HG03025 (cell line): ENCODE measurements around the gene CYP4F3.
"Not testable (repeated sequence)": the region's sequence is repeated elsewhere in the genome, so short reads cannot be mapped to it uniquely, and the experiment has no call there.

Experiments
- ATAC-seq: cut with Tn5 transposase; IDR thresholded peaks from one replicate; pipeline ENCODE4 v1.9.1; 2021; ENCODE audit warnings: mild to moderate bottlenecking, moderate library complexity; ENCODE audit not compliant: unreplicated experiment, low FRiP score

The CYP4F3 gene, protein sequence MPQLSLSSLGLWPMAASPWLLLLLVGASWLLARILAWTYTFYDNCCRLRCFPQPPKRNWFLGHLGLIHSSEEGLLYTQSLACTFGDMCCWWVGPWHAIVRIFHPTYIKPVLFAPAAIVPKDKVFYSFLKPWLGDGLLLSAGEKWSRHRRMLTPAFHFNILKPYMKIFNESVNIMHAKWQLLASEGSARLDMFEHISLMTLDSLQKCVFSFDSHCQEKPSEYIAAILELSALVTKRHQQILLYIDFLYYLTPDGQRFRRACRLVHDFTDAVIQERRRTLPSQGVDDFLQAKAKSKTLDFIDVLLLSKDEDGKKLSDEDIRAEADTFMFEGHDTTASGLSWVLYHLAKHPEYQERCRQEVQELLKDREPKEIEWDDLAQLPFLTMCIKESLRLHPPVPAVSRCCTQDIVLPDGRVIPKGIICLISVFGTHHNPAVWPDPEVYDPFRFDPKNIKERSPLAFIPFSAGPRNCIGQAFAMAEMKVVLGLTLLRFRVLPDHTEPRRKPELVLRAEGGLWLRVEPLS

DNA sequence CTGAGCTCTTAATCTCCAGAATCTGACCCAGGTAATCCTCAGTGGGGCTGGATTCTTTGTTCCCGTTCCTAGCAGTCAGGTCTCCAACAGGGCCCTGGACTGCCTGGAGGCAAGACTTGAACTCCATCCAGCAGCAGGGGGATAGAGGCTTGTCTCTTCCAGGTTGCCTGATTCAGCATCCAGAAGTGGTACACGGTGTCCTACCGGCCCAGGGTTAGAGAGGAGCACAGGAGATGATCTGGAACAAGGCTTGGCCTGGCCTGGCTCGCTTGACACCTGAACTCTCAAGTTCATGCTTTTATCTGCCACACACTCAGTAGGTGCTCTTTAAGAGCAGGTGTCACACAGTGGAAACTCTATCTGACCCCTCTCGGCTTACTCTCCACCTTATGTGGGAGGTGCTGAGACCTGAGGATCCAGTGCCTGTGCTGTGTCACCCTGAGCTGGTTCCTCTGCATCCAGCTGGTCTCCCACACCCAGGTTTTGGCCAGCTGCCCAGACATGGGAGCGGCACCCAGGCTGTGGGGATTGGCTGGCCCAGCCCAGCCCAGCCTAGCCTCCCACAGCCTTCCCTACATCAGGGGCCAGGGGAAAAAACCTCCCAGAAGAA, at the start of gene CYP4F3:
TSS of gene CYP4F3 (plus strand) at position 604 of the 610 bp plus-strand sequence. CDS start 519 bp downstream, outside the sequence.
- ATAC-seq: no peak

DNA sequence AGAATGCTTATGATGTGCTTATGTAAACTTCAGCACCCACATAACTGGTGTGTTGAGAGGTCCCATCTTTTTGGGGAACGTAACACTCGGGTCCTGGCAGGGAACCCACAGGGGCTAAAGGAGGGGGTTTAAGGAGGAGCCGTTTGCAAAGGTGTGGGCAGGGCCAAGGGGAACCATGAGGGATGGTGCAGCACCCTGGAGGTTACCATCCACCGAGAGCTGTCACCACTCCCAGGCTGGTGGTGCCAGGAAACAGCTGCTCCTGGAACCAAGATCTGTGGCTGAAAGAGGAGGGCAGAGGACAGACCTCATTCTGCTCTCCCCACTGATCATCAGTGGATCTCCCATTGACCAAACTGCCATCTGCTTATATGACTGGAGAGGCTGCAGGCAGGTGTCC, 48.9 kb upstream of the CYP4F3 start:
- no peak for ATAC-seq

DNA sequence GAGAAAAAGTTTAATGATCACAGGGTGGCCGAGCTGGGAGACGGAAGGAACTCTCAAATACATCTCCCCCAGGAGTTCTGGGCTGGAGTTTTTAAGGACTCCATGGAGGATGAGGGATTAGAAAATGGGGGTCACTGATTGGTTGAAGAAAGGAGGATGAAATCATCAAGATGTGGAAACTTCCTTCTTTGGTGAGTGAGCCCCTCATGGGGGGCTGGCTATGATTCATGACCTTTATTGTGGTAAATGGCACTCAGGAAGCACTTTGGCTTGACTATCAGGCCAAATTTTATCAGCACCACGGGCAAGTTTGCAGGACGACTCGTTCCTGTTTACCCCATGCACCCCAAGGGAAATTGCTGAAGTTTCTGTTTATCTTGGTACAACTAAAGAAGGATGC, 48.2 kb upstream of the CYP4F3 start:
- ATAC-seq: not testable (repeated sequence)

DNA sequence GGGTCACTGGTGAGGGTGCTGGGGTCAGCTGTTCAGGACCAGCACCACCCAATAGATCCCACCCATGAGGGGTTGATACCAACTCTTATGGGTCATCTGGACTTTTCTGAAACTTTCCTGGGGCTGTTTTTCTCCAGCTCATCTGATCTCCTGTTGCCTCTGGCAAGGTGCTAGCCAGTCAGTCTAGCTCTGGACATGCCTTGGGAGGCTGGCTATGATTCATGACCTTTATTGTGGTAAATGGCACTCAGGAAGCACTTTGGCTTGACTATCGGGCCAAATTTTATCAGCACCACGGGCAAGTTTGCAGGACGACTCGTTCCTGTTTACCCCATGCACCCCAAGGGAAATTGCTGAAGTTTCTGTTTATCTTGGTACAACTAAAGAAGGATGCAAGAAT, 46.9 kb upstream of the CYP4F3 start:
- not testable (repeated sequence) for ATAC-seq

DNA sequence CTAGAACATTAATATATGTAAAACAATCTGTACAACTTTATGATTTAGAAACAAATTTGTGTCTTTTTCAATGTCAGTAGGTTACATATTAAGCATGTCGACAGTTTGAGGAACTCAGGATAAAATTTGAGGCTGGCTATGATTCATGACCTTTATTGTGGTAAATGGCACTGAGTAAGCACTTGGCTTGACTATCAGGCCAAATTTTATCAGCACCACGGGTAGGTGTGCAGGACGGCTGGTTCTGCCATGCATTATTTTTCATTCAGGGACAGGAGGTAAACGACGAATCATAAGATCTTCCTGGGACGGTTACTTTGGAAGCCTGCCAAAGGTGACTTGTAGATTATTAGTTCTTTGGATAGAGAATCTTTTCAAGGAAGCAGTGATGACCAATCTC, 45.6 kb upstream of the CYP4F3 start:
- no peak for ATAC-seq

DNA sequence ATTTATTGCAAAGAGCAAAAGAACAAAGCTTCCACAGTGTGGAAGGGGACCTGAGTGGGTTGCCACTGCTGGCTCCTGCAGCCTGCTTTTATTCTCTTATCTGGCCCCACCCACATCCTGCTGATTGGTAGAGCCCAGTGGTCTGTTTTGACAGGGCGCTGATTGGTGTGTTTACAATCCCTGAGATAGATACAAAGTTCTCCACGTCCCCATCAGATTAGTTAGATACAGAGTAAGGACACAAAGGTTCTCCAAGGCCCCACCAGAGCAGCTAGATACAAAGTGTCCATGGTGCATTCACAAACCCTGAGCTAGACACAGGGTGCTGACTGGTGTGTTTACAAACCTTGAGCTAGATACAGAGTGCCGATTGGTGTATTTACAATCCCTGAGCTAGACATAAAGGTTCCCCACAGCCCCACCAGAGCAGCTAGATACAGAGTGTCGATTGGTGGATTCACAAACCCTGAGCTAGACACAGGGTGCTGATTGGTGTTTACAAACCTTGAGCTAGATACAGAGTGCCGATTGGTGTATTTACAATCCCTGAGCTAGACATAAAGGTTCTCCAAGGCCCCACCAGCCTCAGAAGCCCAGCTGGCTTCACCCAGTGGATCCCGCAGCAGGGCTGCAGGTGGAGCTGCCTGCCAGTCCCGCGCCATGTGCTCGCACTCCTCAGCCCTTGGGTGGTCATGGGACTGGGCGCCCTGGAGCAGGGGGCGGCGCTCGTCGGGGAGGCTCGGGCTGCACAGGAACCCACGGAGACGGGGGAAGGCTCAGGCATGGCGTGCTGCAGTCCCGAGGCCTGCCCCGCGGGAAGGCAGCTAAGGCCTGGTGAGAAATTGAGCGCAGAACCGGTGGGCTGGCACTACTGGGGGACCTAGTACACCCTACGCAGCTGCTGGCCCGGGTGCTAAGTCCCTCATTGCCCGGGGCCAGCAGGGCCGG, 32.4 kb upstream of the CYP4F3 start:
- ATAC-seq: not testable (repeated sequence)

GRCh38 chr19:15609261-15609660, 31.4 kb upstream of the CYP4F3 start:
- ATAC-seq: no peak

DNA sequence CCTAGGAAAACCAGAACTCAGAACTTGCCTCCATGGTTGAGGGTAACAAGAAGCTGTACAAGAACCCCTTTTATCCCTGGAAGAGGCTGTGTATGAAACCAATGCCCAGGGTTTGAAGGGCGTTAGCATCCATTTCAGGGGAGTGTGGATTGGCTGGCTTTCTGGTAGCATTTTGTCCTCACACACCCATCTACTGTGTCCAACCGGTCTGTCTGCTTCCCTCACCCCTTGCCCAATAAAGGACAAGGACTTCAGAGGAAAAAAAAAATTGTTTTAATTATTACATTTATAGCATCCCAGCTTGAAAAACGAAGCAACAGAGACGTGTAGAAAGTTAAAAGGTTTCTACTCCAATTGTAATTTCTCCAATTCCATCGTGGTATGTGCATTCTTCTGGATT, 28.4 kb upstream of the CYP4F3 start:
- no peak for ATAC-seq

- no peak for ATAC-seq
Measured at GRCh38 chr19:15613338-15613737, 27.4 kb upstream of the CYP4F3 start.

GRCh38 chr19:15614507-15615379, 26.0 kb upstream of the CYP4F3 start, which contains the start of gene CYP4F8:
TSS of gene CYP4F8 (plus strand) at chr19:15615218. CDS start at chr19:15615617, 399 bp downstream.
- ATAC-seq: no peak

- ATAC-seq: no peak
Measured at GRCh38 chr19:15615526-15615925, 25.2 kb upstream of the CYP4F3 start.

- no peak for ATAC-seq
Measured at GRCh38 chr19:15616183-15616582, 24.5 kb upstream of the CYP4F3 start.

DNA sequence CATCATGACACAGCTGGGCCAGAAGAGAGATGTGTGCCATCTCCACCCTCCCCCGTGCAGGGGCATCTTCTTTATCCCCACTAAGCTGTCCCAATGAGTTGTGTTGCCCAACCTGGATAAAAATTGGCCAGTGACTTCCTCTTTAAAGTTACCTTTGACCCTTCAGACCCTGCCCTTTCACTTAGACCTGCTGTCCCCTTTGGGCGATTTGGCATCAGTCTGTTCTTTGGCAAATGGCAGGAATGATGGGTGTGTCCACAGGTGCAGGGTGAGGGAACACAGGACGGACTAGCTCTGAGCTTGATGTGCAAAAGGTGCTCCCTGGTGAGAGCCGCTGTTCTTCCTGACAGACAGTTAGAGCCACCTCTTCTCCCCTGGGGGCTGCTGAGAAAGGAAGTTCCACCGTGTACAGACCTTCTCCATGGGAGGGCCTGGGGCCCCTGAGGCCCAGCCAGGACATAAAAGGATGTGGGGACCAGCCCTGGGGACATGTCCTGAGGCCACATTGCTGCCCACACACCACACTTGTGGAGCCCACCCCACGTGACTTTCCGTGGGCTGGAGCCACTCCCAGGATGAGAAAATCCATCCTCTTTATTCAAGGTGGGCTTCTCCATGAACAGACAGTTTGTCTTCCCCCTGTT, 23.9 kb upstream of the CYP4F3 start:
- ATAC-seq: no peak

GRCh38 chr19:15618321-15618720, 22.4 kb upstream of the CYP4F3 start:
- ATAC-seq: no peak

- ATAC-seq: no peak
Measured at GRCh38 chr19:15621801-15622200, 18.9 kb upstream of the CYP4F3 start.

DNA sequence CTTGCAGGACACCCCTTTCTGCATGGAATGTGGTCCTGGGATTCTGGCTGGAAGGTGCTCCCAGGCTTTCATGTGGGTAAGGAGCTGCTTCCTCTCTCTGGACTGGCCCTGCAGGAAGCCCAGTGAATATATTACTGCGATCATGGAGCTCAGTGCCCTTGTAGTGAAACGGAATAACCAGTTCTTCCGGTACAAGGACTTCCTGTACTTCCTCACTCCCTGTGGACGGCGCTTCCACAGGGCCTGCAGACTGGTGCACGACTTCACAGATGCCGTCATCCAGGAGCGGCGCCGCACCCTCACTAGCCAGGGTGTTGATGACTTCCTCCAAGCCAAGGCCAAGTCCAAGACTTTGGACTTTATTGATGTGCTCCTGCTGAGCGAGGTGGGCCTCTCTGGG, 17.7 kb upstream of the CYP4F3 start:
- no peak for ATAC-seq

DNA sequence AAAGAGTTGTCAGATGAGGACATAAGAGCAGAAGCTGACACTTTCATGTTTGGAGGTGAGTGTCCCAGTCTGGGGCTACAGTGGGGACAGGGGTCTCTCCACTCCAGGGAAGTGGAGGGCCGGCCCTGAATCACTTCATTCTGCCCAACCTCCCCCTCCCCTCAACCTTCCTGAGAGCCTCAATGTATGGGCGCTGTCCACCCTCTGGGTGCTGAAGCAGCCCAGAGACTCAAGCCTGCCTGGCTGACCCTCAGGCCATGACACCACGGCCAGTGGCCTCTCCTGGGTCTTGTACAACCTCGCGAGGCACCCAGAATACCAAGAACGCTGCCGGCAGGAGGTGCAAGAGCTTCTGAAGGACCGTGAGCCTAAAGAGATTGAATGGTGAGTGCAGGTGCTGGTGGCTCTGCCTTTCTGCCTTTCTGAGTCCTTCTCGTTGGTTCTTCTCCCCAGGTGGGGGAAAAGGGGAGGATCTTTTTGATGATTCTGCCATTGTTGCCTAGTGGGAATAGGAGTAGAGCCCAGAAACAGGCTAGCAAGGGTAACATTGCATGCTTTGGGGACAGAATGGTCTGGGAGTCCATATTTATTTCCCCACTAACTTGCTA, 16.9 kb upstream of the CYP4F3 start:
- no peak for ATAC-seq

DNA sequence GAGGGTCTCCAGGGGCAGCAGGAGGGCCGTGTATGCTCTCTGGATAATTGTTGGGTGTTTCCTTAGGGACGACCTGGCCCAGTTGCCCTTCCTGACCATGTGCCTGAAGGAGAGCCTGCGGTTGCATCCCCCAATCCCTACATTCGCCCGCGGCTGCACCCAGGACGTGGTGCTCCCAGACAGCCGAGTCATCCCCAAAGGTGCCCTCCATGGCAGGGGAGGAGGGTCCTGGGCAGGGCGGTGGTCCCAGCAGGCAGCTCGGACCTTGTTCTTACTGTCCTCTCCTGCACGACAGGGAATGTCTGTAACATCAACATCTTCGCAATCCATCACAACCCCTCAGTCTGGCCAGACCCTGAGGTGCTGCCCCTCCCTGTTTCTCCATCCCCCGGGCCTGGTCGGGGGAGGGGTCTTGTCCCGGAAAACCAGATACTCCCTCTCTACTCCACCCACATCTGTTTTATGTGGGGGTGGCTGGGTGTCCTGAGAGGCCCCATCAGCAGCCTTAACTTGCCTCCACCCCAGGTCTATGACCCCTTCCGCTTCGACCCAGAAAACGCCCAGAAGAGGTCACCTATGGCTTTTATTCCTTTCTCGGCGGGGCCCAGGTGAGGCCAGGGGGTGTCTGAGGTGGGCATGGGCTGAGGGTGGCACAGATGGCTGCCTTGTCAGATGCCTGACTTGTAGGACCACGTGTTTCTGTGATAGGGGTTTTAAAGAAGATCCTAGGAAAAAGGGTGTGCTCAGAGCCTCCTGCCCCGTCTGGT, 12.3 kb upstream of the CYP4F3 start:
- no peak for ATAC-seq
